ENCODE results near the gene SMYD4. TPM values are rescaled to one million over a fixed set of nuclear protein-coding genes. Genes with fewer than 3 reads are reported as not detected.

Gene SMYD4, protein sequence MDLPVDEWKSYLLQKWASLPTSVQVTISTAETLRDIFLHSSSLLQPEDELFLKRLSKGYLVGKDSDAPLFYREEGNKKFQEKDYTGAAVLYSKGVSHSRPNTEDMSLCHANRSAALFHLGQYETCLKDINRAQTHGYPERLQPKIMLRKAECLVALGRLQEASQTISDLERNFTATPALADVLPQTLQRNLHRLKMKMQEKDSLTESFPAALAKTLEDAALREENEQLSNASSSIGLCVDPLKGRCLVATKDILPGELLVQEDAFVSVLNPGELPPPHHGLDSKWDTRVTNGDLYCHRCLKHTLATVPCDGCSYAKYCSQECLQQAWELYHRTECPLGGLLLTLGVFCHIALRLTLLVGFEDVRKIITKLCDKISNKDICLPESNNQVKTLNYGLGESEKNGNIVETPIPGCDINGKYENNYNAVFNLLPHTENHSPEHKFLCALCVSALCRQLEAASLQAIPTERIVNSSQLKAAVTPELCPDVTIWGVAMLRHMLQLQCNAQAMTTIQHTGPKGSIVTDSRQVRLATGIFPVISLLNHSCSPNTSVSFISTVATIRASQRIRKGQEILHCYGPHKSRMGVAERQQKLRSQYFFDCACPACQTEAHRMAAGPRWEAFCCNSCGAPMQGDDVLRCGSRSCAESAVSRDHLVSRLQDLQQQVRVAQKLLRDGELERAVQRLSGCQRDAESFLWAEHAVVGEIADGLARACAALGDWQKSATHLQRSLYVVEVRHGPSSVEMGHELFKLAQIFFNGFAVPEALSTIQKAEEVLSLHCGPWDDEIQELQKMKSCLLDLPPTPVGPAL
- total RNA-seq = 8.0 and 17.3 TPM in 2 replicates

DNA sequence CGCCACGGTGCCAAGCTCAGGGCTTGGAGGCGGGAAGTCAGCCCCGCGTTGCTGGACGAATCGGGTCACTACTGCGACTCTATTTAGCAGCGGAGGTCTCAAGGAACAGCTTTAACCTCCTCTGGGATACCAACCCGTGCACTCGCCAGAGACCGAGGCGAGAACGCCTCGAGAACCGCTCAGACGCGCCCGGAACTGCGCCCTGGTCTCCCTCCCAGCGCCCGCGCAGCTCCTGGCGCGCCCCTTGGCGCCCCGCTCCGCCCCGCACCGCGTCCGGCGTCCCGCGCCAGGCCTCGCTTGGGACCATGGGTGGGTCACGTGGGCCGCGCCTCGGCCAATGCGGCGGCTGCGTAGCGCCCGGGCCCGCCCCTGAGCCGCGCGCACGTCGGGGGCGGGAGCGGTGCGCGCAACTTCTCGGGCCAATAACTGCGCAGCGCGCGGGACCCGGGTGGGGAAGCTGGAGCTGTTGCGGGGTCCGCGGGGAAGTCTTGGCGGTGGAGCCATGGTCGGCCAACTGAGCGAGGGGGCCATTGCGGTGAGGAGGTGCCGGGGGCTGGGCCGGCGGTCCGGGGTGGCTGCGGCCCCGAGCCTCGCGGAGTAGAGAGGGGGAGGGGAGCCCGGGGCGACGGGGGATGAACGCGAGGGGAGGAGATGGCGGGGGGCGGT, at the start of gene SMYD4, which contains the start of gene RPA1:
SMYD4 (minus strand) TSS at position 311 of the 666 bp plus-strand sequence. CDS start 1,908 bp downstream, outside the sequence.
RPA1 (plus strand) TSS at position 414 of the 666 bp plus-strand sequence; CDS start at position 503, 89 bp downstream.

DNA sequence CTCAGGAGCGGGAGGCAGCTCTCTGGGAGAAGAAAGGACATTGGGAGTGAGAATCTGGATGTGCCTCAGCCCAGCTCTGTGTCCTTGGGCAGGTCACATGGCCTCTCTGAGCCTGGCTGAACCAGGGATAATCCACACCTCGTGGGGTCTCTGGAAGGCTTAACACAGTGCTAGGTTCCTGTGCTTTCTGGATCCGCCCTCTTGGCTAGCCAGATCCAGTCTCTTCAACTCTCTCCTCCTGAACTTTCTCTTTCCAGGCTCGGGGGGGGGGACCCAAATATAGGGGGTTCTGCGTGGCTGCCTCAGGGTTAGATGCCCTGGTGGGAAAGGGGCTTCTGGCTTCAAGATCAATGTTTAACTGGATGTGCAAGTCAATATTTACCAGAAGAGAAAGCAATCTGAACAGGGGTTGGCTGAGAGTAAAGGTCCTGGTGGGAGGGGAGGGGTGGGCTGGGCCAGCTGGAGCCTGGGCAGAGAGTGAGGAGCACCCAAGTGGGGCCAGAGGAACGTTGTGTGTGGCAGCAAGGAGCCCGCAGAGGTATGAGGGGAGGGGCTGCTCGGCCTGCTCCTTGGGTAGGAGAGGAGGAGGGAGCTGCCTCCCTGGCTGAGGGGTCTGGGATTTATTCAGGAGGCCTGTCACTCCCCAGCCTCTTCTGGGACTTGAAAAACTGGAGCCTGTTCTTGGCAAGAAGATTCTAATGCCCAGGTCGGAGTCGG, 87.2 kb downstream of the SMYD4 start, which contains the start of gene SERPINF2:
SERPINF2 (plus strand) TSS at position 501 of the 717 bp plus-strand sequence. CDS start 2,125 bp downstream, outside the sequence.

Other genes starting within 250 kb of the SMYD4 start
- 3.9 and 4.3 TPM in 2 replicates for gene SLC43A2, start 201.1 kb downstream of the SMYD4 start, total RNA-seq
- gene SCARF1, start 184.2 kb downstream of the SMYD4 start, total RNA-seq = 0.43 and 0.79 TPM in 2 replicates
- 7.0 and 7.5 TPM in 2 replicates for gene RILP, start 180.0 kb downstream of the SMYD4 start, total RNA-seq
- 123 and 169 TPM in 2 replicates for gene PRPF8, start 145.0 kb downstream of the SMYD4 start, total RNA-seq
- gene TLCD2, start 119.5 kb downstream of the SMYD4 start, total RNA-seq = 2.9 and 5.9 TPM in 2 replicates
- gene WDR81, start 105.2 kb downstream of the SMYD4 start, total RNA-seq = 22.8 and 24.8 TPM in 2 replicates
- 0.79 and 0.87 TPM in 2 replicates for gene SERPINF2, start 87.0 kb downstream of the SMYD4 start, total RNA-seq
- gene SERPINF1, start 67.8 kb downstream of the SMYD4 start, total RNA-seq = 0.33 and 1.2 TPM in 2 replicates
- 13.0 and 14.6 TPM in 2 replicates for gene RPA1, start 103 bp upstream of the SMYD4 start, total RNA-seq
- gene RTN4RL1, start 195.4 kb upstream of the SMYD4 start, total RNA-seq = under 0.01 and 0.11 TPM in 2 replicates
- gene DPH1, start 200.3 kb upstream of the SMYD4 start, total RNA-seq = 30.9 and 36.1 TPM in 2 replicates
- gene OVCA2, start 212.1 kb upstream of the SMYD4 start, total RNA-seq = 75.4 and 94.1 TPM in 2 replicates
- 6.7 and 11.6 TPM in 2 replicates for gene HIC1, start 225.2 kb upstream of the SMYD4 start, total RNA-seq